Neural crest cell (in vitro differentiated cells): ENCODE results near the gene OGFR. TPM values are rescaled to one million over a fixed set of nuclear protein-coding genes. Genes with fewer than 3 reads are reported as not detected.

Experiments
- DNase-seq: peaks from one replicate; pipeline ENCODE4 v3.0.0; 2021; ENCODE audit warnings: low read depth, mixed read lengths, low spot score
- H3K27ac Mint-ChIP-seq: one replicate; pipeline ENCODE4 v1.8.0; 2021; ENCODE audit warnings: mild to moderate bottlenecking, mixed read lengths; ENCODE audit not compliant: unreplicated experiment
- H3K27me3 Mint-ChIP-seq: 2 replicates; pipeline ENCODE4 v1.8.0; 2021; ENCODE audit warnings: low read depth, mild to moderate bottlenecking, mixed read lengths
- H3K36me3 Mint-ChIP-seq: 2 replicates; pipeline ENCODE4 v1.8.0; 2021; ENCODE audit warnings: low read depth, mild to moderate bottlenecking, mixed read lengths
- H3K4me1 Mint-ChIP-seq: 2 replicates; pipeline ENCODE4 v1.8.0; 2021; ENCODE audit warnings: mixed read lengths
- H3K4me3 Mint-ChIP-seq: one replicate; pipeline ENCODE4 v1.8.0; 2021; ENCODE audit warnings: mild to moderate bottlenecking, mixed read lengths
- H3K9me3 Mint-ChIP-seq: 2 replicates; pipeline ENCODE4 v1.8.0; 2021; ENCODE audit warnings: mixed read lengths
- total RNA-seq: library from RNA; stranded (reverse); gene quantifications from 2 replicates; pipeline ENCODE4 v1.2.1, GENCODE V29; 2021
- TF ChIP-seq, protein P1 (sequence below): fragments of 200-600 bp; sonication (generic); conservative IDR thresholded peaks from 2 replicates; pipeline ENCODE4 v1.5.0; 2021; ENCODE audit warnings: antibody characterized with exemption, mild to moderate bottlenecking

Gene OGFR
- total RNA-seq, 1 donor from 2014 or later = 36.7 TPM

DNA sequence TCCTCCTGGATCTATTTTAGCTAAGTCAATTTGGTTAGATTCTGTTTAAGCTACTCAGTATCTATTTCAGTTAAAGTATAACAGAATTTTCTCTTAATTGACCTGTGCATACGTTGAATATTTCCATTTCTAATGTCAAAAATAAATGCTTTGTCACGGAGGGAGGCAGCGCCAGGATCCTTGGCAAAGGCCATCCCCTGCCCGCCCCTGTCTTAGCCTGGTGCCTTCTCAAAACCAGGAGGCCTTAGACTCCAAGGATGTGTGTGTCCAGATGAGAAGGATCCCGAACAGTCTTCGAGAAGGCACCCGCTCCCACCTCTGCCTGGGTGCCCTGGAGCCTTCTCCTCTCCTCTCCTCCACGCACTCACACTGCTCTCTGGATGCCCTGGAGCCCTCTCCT, 34.6 kb downstream of the OGFR start:
- no peak for DNase-seq

GRCh38 chr20:62839816-62840215, 35.2 kb downstream of the OGFR start:
- Mint-ChIP-seq H3K36me3 (peaks cover 3% of the 10 kb centered on the region), H3K9me3 (no peaks in the 10 kb centered on the region), H3K27ac (peak overlapping the region; percentile 71), H3K4me1 (peaks cover 3% of the 10 kb centered on the region), H3K4me3 (no peak overlapping the region), H3K27me3 (no peaks in the 10 kb centered on the region)
- TF ChIP-seq, protein P1, sequence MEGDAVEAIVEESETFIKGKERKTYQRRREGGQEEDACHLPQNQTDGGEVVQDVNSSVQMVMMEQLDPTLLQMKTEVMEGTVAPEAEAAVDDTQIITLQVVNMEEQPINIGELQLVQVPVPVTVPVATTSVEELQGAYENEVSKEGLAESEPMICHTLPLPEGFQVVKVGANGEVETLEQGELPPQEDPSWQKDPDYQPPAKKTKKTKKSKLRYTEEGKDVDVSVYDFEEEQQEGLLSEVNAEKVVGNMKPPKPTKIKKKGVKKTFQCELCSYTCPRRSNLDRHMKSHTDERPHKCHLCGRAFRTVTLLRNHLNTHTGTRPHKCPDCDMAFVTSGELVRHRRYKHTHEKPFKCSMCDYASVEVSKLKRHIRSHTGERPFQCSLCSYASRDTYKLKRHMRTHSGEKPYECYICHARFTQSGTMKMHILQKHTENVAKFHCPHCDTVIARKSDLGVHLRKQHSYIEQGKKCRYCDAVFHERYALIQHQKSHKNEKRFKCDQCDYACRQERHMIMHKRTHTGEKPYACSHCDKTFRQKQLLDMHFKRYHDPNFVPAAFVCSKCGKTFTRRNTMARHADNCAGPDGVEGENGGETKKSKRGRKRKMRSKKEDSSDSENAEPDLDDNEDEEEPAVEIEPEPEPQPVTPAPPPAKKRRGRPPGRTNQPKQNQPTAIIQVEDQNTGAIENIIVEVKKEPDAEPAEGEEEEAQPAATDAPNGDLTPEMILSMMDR = no peak
- no peak for DNase-seq

More for the DNA sequence above, 34.6 kb downstream of the OGFR start:
- peaks cover 3% of the 10 kb centered on the region for H3K4me1 Mint-ChIP-seq
- no peak overlapping the region for H3K4me3 Mint-ChIP-seq
- no peak overlapping the region for H3K27ac Mint-ChIP-seq
- H3K27me3 Mint-ChIP-seq = no peaks in the 10 kb centered on the region
- H3K9me3 Mint-ChIP-seq = no peaks in the 10 kb centered on the region
- TF ChIP-seq, protein P1 = no peak
- H3K36me3 Mint-ChIP-seq = peaks cover 3% of the 10 kb centered on the region

DNA sequence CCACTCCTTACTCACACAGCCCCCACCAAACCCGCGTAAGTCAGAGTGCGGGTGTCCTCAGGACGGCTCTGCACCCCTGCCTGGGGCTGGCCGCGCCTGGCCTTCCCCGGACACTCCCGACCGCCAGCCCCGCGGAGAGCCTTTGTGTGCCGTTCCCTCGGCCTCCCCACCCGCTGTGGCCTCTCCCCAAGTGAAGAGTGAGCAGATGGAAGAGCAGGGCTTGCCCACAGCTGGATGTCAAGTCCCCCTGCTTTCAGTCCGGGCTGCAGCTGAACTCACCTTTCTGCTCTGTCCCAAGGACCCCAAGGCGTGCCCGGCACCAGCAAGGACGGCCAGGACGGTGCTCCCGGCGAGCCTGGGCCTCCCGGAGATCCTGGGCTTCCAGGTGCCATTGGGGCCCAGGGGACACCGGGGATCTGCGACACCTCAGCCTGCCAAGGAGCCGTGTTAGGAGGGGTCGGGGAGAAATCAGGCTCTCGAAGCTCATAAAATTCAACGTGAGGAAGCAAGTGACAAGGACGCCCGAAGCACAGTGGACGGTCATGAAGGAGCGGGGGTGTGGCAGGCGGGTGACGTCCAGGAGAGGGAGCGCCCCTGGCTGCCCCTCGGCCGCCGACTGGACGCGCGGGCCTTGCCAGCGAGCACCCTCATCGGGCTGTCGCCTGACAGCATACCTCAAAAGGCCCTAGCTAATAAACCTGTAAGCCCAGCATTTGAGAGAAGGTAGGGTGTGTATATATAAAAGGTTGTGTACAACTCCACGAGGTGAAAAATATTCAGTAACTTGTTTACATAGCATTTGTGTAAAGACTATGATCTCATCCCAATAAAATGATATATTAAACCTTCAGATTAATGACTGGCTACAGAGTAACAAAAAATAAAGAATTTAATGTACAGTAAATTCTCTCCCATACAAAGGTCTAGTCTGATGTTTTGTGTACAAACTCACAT, 35.9 kb downstream of the OGFR start:
- no peaks in the 10 kb centered on the region for H3K27me3 Mint-ChIP-seq
- TF ChIP-seq, protein P1 = no peak
- peaks cover 4% of the 10 kb centered on the region for H3K36me3 Mint-ChIP-seq
- H3K9me3 Mint-ChIP-seq = no peaks in the 10 kb centered on the region
- no peak for DNase-seq
- H3K4me3 Mint-ChIP-seq = no peak overlapping the region
- H3K27ac Mint-ChIP-seq = no peak overlapping the region
- peaks cover 3% of the 10 kb centered on the region for H3K4me1 Mint-ChIP-seq

GRCh38 chr20:62841705-62842212, 37.1 kb downstream of the OGFR start:
- Mint-ChIP-seq H3K27me3 (no peaks in the 10 kb centered on the region), H3K27ac (no peak overlapping the region), H3K36me3 (peaks cover 7% of the 10 kb centered on the region), H3K4me3 (no peak overlapping the region), H3K9me3 (no peaks in the 10 kb centered on the region), H3K4me1 (peaks cover 12% of the 10 kb centered on the region)
- DNase-seq = no peak
- TF ChIP-seq, protein P1 = no peak

- no peaks in the 10 kb centered on the region for H3K27me3 Mint-ChIP-seq
- no peak overlapping the region for H3K4me3 Mint-ChIP-seq
- TF ChIP-seq, protein P1 = no peak
- peaks cover 20% of the 10 kb centered on the region for H3K4me1 Mint-ChIP-seq
- H3K27ac Mint-ChIP-seq = no peak overlapping the region
- peaks cover 12% of the 10 kb centered on the region for H3K36me3 Mint-ChIP-seq
- DNase-seq = no peak
- no peaks in the 10 kb centered on the region for H3K9me3 Mint-ChIP-seq
These were observed 39.0 kb downstream of the OGFR start for GRCh38 chr20:62843656-62844055.
